ENCODE results near the gene CCDC124.

DNA sequence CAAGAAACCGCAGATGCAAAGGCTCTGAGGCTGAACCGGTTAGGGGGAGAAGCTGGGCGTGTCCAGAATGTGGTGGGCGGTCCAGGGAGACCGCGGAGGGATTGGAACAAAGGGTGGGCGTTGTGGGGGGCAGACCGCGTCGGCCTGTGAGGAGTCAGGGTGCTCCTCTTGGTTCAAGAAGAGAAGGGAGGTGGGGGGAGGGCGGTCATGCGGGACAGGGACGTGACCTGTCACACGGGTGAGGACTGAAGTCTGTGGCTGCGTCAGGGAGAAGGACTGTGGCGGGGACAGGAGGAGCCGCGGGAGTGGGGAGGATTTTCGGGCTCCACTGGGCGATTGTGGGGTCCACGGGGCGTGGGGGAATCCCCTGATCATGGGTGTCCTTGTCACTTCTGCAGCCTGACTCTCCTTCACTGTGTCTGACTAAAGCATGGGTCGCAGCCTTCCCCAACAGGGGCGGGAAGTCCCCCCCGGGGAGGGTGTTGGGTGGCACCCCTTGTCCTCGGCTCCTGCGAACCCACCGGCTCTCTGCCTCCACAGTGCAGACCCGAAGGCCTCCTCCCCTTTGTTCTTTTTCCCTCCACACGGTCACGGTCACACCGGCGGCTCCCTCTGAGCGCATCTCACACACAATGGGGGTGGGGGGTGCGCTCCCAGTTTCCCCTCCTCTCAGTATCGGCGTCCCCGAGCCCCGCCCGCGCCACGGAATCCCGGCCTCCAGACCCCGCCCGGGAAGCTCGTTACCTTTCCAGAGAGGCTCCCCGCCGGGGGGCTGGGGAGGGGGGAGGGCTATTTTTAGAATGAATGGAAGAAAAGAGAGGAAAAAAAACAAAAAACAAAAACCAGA, 17.7 kb downstream of the CCDC124 start:
- TF ChIP-seq, protein P1, sequence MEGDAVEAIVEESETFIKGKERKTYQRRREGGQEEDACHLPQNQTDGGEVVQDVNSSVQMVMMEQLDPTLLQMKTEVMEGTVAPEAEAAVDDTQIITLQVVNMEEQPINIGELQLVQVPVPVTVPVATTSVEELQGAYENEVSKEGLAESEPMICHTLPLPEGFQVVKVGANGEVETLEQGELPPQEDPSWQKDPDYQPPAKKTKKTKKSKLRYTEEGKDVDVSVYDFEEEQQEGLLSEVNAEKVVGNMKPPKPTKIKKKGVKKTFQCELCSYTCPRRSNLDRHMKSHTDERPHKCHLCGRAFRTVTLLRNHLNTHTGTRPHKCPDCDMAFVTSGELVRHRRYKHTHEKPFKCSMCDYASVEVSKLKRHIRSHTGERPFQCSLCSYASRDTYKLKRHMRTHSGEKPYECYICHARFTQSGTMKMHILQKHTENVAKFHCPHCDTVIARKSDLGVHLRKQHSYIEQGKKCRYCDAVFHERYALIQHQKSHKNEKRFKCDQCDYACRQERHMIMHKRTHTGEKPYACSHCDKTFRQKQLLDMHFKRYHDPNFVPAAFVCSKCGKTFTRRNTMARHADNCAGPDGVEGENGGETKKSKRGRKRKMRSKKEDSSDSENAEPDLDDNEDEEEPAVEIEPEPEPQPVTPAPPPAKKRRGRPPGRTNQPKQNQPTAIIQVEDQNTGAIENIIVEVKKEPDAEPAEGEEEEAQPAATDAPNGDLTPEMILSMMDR (IDR thresholded peaks at IDR 0.05; ENCODE audit: low read depth, low read length, poor library complexity, severe bottlenecking): no peak
- TF ChIP-seq EZH2phosphoT487 (IDR thresholded peaks at IDR 0.05; ENCODE audit: borderline replicate concordance, low read length): no peak
